Vagina (tissue), 2 donors: Measurements from ENCODE around the gene DPYSL3. TPM values are rescaled to one million over a fixed set of nuclear protein-coding genes. Genes with fewer than 3 reads are reported as not detected.

Experiments
- DNase-seq, 2 donors: peaks; one replicate each; pipeline ENCODE4 v3.0.0-alpha.2; 2017; ENCODE audit errors: extremely low spot score in 2 of 2
- H3K27ac ChIP-seq: fragments of 200-600 bp; sonication (generic); one replicate; pipeline ENCODE4 v1.5.1; 2019
- H3K27me3 ChIP-seq: fragments of 200-600 bp; sonication (generic); one replicate; pipeline ENCODE4 v1.5.1; 2019
- H3K36me3 ChIP-seq, 2 donors: fragments of 200-600 bp; sonication (generic); one replicate each; pipeline ENCODE4 v1.5.1; 2017 to 2019
- H3K4me1 ChIP-seq: fragments of 200-600 bp; sonication (generic); one replicate; pipeline ENCODE4 v1.5.1; 2019
- H3K4me3 ChIP-seq, 2 donors: fragments of 200-600 bp; sonication (generic); 1 replicate in 1 of 2; 2 replicates in 1 of 2; pipeline ENCODE4 v1.5.1; 2016 to 2019
- H3K9me3 ChIP-seq: fragments of 200-600 bp; sonication (generic); one replicate; pipeline ENCODE4 v1.5.1; 2019
- CTCF ChIP-seq, 3 experiments: fragments of 450-650 bp in 2 of 3; fragments of 200-600 bp in 1 of 3; sonication (generic) in 1 of 3; IDR thresholded peaks; one replicate each; pipeline ENCODE4 v1.5.1; 2017 to 2019; ENCODE audit warnings: antibody characterized with exemption in 3 of 3, mild to moderate bottlenecking in 2 of 3, moderate library complexity in 2 of 3
- POLR2A ChIP-seq, 2 donors: fragments of 450-650 bp; IDR thresholded peaks; one replicate each; pipeline ENCODE4 v1.6.1; 2017; ENCODE audit warnings: antibody characterized with exemption in 2 of 2, mild to moderate bottlenecking in 2 of 2, moderate library complexity in 2 of 2
- POLR2AphosphoS5 ChIP-seq, 2 donors: sonication (generic); formaldehyde crosslinking; IDR thresholded peaks; one replicate each; pipeline ENCODE4 v1.9.0; 2017; ENCODE audit warnings: antibody characterized with exemption in 2 of 2, mild to moderate bottlenecking in 2 of 2, low read depth in 1 of 2; ENCODE audit not compliant: insufficient read depth in 1 of 2
- intact Hi-C: fragments of 100-400 bp; cut with DNase I; formaldehyde crosslinking; loops from one replicate; pipeline ENCODE4 v1.15.1; 2023
- total RNA-seq: library from RNA; depleted of rRNA; stranded (reverse); fragments of >200 nt; gene quantifications from one replicate; pipeline ENCODE4 v1.2.3, GENCODE V29; 2016

The DPYSL3 gene
- total RNA-seq, 1 donor from 2014 or later = 68.5 TPM

GRCh38 chr5:147390654-147391225 is 119.1 kb downstream of the DPYSL3 start:
- no peak overlapping the region for H3K4me3 ChIP-seq
- intact Hi-C loops = no loop called here
- peaks cover 0 to 10% of the 10 kb centered on the region in 2 donors for H3K36me3 ChIP-seq
- no peak for TF ChIP-seq POLR2A (IDR thresholded peaks at IDR 0.05)
- no peak for TF ChIP-seq POLR2AphosphoS5 (IDR thresholded peaks at IDR 0.05; ENCODE audit: insufficient read depth in 1 of 2, low read depth in 1 of 2)
- TF ChIP-seq CTCF (IDR thresholded peaks at IDR 0.05) = no peak
- no peak for DNase-seq
- H3K27ac ChIP-seq = no peak overlapping the region
- no peaks in the 10 kb centered on the region for H3K4me1 ChIP-seq
- no peaks in the 10 kb centered on the region for H3K9me3 ChIP-seq
- no peaks in the 10 kb centered on the region for H3K27me3 ChIP-seq

GRCh38 chr5:147388184-147389108 is 121.4 kb downstream of the DPYSL3 start:
- no peaks in the 10 kb centered on the region for H3K27me3 ChIP-seq
- H3K4me3 ChIP-seq = no peak overlapping the region
- DNase-seq = no peak
- TF ChIP-seq POLR2AphosphoS5 (IDR thresholded peaks at IDR 0.05; ENCODE audit: insufficient read depth in 1 of 2, low read depth in 1 of 2) (no peak), POLR2A (IDR thresholded peaks at IDR 0.05) (no peak), CTCF (IDR thresholded peaks at IDR 0.05) (no peak)
- no peak overlapping the region for H3K27ac ChIP-seq
- H3K9me3 ChIP-seq = no peaks in the 10 kb centered on the region
- peaks cover 0 to 5% of the 10 kb centered on the region in 2 donors for H3K36me3 ChIP-seq
- intact Hi-C loops = no loop called here
- no peaks in the 10 kb centered on the region for H3K4me1 ChIP-seq

GRCh38 chr5:147387109-147387508 is 122.8 kb downstream of the DPYSL3 start:
- no peak for DNase-seq
- Histone ChIP-seq H3K4me1 (no peaks in the 10 kb centered on the region), H3K9me3 (no peaks in the 10 kb centered on the region), H3K36me3 (no peaks in the 10 kb centered on the region), H3K4me3 (no peak overlapping the region), H3K27ac (no peak overlapping the region), H3K27me3 (no peaks in the 10 kb centered on the region)
- TF ChIP-seq CTCF (IDR thresholded peaks at IDR 0.05) (no peak), POLR2A (IDR thresholded peaks at IDR 0.05) (no peak), POLR2AphosphoS5 (IDR thresholded peaks at IDR 0.05; ENCODE audit: insufficient read depth in 1 of 2, low read depth in 1 of 2) (no peak)
- intact Hi-C loops = no loop called here

GRCh38 chr5:147384346-147385193 is 125.3 kb downstream of the DPYSL3 start:
- Histone ChIP-seq H3K4me3 (no peak overlapping the region), H3K27ac (no peak overlapping the region), H3K36me3 (no peaks in the 10 kb centered on the region), H3K4me1 (no peaks in the 10 kb centered on the region), H3K9me3 (no peaks in the 10 kb centered on the region), H3K27me3 (no peaks in the 10 kb centered on the region)
- intact Hi-C loops = no loop called here
- DNase-seq = no peak
- TF ChIP-seq CTCF (IDR thresholded peaks at IDR 0.05) = no peak
- no peak for TF ChIP-seq POLR2AphosphoS5 (IDR thresholded peaks at IDR 0.05; ENCODE audit: insufficient read depth in 1 of 2, low read depth in 1 of 2)
- no peak for TF ChIP-seq POLR2A (IDR thresholded peaks at IDR 0.05)
